ENCODE measurements around the gene B4GAT1.
A peak's percentile ranks its signal among the peaks of the same experiment; 100 is the strongest.
"Not testable (repeated sequence)": the region's sequence is repeated elsewhere in the genome, so short reads cannot be mapped to it uniquely, and the experiment has no call there.

The B4GAT1 gene

DNA sequence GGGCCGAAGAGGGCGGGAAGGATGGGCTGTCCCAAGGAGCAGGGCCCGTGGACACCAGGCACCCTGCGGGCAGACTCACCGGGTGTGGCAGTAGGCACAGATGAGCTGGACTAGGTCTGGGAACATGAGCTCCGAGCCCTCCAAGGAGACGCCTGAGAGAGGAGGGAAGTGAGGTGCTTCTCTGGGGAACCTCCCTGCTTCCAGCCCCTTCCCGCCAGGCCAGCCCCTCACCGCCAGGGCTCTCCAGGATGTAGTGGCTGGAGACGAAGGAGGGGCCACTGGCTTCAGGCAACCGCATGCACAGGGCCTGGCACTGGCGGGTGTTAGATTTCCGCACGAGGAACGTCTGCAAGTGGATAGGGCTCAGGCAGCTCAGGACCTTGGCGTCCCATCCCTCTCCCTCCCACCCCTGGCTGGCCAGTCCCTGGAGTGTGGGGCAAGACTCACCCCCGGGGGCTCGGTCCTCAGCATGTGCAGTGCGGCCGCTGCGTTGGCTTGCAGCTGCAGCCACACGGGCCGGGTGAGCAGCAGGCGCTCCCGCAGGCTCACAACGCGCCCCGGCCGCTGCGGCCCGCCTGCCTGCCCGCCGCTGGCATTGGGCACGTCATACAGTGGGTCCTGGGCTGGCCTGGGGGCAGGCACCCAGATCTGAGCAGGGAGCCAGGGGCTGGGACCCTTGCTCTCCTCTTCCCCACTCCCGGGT lies 11.7 kb downstream of the B4GAT1 start:
- DNase-seq, result peak; percentile 73

DNA sequence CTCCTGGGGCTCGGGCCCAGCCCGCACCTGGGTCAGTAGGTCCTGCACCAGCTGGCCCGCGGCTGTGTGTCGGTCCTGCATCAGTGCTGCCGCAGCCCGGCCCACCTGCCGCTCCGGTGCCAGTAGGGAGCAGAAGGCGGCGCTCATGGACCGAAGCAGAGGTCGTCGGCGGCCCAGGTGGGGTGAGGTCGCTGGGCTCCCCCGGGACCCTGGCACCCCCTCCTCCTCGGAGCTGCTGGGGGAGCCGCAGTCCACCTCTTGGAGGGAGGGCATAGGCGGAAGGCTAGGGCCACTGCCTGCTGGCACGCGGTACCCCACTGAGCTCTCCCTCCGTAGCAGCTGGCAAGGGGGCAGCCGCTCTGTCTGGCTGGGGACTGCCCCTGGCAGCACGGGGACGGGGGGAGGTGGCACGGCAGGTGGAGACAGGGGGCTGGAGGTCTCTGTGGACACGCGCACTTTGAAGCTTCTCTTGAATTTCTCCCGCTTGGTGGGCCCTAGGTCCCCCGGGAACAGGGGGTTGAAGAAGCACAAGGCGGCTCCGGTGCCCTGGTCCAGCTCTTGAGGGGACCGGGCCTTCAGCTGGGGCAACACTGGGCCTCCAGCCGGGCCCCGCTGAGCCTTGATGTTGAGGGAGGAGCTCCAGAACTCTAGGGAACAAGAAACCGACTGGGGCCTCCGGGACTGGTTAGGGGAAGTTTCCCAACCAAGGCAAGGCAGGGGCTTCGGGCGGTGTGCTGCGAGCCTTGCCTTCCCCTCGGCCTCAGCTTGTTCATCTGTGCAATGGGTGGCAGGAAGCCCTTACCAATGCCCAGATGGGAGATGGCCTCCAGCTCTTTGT lies 12.6 kb downstream of the B4GAT1 start:
- DNase-seq, result peak; percentile 45

DNA sequence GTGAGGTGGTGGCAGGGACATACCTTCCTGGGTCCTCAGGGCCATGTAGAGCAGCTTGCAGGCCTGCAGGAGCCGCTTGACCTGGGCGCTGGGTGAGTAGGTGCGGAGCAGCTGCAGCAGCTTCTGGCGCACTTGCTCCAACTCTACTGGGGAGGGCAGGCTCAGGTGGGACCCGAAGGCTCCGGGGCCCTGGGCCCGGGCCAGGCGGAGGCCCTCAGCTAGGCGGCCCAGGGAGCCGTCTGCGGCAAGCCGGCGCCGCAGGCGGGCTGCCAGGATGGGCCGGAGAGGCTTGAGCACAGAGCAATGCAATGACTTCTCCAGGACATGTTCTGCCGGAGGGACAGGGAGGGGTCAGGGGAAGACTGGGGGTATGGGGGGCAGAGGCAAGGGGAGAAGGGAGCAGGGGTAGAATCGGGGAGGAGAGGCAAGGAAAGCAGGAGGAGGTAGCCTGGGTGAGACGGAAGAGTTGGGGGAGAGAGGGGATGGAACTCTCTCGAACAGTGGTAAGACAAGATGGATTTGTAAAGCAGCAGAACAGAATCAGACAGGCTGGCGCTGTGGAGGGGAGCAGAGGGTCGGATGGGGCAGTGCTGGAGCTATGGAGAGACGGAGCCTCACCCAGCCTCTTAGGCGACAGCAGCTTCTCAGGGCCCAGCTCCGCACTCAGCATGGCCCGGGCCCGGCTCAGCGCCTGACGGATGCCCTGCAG lies 13.4 kb downstream of the B4GAT1 start:
- DNase-seq, result peak; percentile 45

DNA sequence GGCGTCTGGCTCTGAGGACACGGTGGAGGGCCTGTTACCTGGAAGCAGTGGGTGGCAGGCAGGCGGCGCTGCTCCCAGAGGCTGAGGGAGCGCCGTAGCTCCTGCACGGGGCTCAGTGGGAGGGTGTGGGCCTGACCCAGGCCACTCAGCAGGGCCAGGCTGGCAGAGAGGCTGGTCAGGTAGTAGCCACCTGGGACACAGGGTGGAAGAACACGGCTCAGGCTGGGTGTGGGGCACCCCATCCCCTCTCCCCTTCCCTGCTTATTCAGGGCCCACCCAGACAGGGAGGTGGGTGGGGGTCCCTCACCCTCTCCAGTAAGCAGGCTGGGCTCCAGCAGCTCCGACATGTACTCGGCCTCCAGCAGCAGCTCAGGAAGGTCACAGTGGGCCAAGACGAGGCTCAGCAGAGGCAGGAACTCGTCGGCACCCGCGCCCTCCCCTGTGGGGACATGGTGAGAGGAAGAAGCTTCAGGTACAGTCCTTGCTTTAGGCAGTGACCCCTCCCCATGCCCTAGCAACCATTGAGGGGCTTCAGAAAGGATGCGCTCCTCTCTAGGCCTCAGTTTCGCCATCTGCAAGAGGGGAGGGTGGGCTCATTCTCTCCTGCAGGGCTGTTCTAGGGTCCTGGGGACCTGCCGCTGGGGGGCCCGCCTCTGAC lies 14.1 kb downstream of the B4GAT1 start:
- no peak for DNase-seq

DNA sequence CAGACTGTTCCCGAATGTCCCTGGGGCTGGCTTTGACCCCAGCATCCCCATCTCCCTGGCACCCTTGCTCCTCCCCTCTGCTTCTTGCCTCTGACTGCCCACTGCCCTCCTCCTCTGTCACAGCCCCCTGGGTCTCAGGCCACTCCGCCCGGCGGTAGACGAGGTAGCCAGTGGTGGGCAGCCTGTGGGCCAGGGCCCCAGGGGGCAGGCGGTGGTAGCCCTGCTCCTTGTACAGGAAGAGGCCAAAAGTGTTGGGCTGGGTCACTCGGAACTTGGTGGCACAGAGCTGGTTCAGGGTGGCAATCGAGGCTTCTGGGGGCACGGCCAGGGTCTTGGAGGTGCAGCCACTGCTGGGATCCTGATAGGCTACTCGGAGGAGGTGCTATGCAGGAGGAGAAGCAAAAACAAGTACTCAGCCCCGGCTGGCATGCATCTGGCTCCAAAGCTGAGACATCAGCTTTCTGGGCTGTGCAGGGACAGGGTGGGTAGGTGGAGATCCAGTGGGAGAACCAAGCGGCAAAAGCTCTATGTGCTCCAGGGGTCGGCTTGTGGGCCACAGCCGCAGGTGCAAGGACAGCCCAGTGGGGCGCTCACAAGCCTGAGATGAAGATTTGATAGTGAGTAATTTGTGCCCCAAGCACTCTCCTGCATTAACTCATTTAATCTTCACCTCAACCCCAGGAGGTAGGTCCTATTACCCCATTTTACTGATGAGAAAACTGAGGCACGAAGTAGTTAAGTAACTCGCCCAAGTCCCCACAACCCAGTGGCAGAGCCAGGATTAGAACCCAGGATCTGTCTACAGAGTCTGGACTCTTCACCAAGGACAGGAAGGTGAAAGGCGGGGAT lies 14.8 kb downstream of the B4GAT1 start:
- DNase-seq, result peak; percentile 31

DNA sequence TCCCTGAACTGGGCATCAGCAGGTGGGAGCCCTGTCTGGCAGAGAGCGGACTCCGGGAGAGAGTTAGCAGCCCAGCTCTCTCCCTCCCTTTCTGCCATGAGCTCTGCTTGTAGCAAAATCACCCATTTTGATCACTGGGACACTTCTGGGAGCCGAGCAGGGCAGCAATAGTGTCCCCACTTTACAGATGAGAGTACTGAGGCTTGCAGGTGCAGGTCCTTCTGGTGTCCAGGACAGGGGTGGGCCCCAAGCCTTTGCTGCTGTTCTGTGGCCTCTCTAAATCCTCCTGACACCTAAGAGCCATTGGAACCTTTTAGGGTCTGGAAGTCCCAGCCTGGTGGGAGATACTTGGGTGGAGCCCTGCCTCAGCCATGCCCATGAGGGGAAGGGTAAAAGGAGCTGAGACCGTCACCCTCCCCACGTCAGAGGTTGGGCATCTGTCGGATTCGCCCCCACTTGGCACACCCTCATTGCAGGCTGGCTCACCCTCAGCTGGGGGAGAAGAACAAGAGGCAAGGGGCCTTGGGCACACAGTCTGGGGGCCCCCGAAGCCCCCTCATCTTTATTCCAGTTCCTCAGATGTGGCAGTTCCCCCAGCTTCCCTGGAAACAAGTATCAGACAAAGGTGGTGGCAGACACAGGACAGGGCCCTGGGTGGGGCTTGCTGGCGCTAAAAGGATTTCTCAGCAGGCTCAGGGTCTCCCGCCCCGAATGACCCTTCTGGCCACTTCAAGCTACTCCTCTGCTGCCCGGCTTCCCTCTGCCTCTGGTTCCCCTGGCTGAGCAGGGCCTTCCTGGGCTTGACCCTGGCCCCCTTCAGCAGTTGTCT lies 15.7 kb downstream of the B4GAT1 start:
- DNase-seq, result peak; percentile 31

DNA sequence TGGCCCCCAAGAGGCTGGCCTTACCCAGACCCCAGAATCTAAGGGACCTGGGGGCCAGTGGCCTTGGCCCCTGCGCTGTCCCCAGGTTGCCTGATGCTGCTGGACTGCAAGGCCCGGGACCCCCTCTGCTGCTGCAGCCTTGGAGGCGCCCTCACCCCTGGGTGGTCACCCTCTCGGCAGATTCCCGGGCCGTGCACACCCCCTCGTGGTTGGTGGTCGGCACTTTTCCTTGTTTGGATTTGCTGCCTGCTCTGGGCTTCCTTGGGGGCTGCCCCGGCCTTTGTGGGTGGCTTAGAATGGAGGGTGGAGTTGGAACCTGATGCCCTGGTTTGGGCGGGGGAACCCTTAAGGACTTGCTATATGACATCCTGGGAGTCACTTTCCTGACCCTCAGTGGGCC lies 16.5 kb downstream of the B4GAT1 start:
- peak; percentile 45 for DNase-seq

DNA sequence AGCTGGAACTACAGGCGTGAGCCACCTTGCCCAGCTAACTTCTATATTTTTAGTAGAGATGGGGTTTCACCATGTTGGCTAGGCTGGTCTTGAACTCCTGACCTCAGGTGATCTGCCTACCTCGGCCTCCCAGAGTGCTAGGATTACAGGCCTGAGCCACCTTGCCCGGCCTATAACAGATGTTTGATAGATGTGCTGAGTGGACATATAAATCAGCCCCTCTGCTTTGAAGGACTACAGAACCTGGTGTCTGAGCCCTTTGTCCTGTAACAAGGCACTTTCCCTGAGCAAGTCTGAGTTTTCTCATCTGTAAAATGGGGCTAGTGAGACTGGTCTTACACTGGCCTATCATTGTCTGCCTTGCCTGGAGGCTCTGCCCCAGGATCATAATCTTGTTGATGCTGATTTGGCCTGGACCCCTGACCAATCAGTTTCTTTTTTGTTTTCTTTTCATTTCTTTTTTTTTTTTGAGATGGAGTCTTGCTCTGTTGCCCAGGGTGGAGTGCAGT lies 18.2 kb downstream of the B4GAT1 start:
- no peak for DNase-seq

DNA sequence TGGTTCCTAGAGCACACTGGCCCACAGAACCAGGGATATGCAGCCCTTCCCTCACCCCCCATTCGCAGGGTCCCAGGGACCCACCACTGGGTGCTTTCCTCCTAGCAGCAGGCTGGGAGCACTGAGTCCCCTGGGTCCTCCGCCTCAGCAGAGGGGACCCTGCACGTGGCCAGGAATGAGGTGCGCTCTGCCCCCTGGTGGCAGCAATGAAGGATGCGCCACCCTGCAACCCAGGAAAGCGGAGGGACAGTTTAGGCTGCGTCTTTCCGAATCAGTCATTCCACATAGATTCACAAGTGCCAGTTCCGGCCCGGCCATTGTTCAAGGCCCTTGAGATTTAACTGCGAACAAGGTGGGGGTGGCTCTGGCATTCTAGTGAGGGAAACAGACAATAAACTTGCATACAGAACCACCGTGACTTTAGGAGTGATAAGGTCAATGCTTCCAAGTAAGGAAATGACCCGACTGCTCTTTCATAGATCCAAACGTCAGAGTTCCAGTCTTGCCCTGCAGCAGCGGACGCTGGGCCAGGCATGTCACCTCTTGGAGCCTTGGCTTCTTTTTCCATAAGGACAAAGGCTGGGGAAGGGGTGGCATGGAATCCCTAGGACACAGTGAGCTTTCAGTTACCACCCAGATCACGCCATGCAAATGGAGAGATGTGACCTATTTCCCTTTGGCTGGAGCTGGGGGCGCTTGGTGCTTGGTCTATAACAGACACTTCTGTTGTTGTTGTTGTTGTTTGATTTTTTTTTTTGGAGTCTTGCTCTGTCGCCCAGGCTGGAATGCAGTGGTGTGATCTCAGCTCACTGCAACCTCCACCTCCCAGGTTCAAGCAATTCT lies 18.9 kb downstream of the B4GAT1 start:
- peak; percentile 84 for DNase-seq

DNA sequence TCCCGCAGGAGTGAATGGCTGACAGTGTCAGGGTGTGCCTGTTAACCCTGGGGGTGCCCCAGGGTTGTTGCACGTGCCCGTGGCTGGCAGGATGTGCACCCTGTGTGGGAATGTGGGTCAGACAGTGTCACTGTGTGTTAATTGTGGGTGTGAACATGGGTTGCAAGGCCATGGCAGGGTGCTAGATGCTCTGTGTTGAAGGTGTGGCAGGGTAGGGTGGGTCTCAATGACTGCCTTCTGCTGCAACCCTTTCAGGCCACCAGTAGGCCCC lies 19.5 kb downstream of the B4GAT1 start:
- no peak for DNase-seq

DNA sequence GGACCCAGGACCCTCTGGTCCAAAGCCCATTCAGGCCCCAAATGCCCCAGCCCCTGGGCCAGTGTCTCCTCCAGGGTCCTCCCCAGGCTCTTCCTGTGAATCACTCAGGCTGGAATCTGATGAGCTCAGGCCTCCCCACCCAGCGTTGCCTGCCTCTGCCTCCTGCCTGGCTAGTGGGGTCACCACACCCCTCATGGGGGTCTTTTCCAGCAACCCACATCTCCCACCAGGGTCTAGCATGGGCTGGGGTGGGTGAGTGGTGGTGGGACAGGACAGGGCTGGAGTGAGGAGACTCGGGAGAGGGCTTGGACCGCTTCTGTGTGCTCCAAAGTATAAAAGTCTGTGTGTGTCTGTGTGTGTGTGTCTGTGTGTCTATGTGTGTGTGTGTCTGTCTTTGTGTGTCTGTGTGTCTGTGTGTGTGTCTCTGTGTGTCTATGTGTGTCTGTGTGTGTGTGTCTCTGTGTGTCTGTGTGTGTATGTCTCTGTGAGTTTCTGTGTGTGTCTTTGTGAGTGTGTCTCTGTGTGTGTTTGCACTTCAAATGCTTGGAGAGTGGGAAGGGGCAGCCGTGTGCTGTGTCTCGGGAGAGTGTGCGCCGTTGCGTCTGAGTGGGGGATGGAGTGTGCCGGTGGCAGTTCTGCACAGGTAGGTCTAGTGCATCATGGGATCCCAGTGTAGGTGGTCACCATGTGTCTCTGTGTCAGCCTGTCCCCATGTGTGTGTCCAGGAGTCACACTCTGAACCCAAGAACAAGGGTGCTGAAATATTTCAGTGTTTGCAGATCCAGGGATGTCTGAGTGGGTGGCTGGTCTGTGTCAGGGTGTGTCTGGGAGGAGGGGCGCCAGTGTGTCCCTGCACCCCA lies 20.0 kb downstream of the B4GAT1 start:
- no peak for DNase-seq

DNA sequence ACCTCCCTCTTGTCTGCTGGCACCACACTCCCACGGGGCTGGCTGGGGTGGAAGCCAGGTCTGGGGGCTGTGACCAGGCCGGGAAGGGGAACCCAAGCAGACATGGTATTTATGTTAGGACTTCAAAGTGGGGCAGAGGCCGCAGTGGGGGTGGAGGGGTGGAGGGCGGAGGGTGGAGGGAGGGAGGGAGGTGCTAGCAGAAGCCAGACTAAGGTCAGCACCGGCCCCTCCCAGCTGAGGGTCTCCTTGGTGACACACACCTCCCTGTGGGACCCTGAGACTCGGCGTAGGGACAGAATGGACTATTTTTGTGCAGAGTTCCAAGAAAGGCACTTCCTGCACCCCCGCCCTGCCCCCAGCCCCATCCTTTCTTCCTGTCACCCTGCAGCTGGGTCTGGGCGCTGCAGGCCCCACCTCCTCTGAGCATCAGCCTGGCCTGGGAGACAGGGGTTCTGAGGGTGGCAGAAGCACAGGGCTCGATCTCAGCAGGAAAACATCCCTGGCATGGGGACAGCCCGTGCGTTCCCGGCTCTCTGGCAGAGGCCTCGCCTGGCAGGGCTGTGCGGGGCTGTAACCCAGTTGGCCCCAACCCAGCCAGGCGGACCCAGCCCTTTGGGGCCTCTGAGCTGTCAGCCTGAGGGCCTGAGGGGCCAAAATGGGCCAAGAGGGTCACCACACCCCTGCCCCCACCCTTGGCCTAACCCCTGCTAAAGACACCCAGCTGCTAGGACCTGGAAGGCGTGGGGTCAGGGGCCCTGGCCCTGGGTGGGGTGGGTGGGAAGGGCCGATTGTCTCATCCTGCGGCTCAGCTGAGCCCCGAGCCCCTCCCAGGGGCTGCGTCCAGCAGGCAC lies 20.9 kb downstream of the B4GAT1 start:
- DNase-seq, result no peak

DNA sequence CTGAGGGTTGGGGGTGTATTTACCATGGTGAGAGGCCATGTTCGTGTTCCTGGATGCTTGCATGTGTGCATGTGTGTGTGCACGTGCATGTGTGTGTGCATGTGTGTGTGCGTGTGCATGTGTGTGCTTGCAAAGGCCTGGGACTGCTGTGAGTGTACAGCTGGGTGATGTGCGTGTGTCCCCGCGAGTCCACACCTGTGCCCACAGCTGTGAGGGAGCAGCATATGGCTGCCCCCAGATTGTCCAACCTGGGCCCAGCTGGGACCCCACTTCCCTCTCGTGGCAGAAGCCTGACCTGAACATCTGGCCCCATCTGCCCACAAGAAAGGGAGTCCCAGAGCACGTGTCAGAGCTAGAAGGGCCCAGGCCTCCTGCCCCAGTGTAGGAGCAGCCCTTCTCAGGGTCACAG lies 22.2 kb downstream of the B4GAT1 start:
- no peak for DNase-seq

DNA sequence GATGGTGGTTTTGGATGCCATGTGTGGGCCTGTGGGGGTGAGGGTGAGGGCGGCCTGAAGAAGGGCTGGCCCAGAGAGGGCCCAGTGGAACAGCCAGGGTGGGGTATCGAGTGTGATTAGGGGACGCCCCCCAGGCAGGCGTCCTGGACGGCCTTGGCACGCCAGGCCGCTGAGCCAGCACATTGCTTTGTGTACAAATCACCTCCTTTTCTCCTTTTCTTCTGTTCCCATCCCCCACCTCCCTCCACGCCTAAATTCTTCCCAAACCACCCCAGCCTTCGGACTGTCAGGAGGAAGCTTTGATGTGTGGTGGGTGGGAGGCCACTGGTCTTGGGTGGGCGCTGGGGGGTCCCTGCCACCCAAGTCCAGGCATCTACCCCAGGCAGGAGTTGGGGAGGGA lies 22.8 kb downstream of the B4GAT1 start:
- no peak for DNase-seq

DNA sequence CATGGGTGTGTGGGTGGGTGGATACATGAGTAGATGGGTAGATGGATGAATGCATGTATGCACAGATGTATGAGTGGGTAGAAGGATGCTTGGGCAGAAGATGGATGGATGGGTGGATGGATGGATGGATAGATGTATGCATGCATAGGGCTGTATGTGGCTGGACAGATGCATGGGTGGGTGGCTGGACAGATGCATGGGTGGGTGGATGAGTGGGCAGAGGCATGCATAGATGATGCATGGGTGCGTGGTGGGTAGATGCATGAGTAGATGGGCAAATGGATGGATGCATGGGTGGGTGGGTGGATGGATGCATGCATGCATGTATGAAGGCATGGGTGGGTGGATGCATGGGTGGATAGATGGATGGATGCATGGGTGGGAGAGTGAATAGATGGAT lies 23.7 kb downstream of the B4GAT1 start:
- DNase-seq, result no peak

DNA sequence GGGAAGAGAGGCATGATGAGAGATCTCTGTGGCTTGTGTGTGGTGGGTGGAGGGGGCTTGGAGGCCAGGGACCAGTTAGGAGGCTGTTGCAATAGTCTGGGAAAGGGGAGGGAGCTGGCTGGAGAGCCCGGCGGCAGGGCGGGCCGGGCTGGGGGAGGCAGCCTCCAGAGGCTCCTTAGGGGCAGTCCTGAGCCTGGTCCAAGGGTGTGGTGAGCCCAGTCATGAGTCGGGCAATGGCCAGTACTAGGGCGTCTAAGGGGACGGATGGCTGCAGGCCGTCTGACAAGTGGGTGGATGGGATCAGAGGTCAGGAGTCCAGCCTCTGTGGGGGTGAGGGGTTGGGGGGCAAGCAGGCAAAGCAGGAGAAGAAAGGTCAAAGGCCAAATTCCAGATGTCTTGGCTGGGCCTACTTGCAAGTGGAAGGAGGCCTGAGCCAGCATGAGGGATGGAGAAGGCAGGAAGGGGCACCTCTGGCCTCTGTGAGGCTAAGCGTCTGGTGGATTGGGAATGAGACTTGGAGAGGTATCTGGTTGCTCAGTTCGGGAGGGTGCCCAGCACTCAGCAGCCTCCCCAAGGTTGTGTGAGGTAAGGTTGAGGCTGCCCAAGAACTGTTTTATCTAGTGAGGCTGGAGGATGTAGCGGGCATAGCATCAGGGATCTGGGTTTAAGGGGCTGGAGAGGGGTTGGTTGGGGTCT lies 24.5 kb downstream of the B4GAT1 start:
- no peak for DNase-seq

DNA sequence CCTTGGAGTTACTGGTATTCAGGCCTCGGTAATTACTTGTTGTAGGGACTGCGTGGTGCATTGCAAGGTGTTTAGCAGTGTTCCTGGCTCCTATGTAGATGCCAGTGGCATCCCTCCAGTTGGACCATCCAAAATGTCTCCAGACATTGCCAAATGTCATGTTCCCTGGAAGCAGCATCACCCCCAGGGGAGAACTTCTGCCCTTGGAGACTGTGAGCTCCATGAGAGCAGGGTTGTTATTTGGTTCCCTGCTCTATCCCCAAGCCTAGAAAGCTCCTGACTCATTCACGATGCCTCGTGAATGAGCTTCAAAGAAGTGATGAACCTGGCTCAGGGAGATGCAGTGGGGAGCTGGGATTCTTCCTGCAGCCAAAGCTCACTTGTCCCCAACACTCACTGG lies 25.8 kb downstream of the B4GAT1 start:
- DNase-seq, result no peak

DNA sequence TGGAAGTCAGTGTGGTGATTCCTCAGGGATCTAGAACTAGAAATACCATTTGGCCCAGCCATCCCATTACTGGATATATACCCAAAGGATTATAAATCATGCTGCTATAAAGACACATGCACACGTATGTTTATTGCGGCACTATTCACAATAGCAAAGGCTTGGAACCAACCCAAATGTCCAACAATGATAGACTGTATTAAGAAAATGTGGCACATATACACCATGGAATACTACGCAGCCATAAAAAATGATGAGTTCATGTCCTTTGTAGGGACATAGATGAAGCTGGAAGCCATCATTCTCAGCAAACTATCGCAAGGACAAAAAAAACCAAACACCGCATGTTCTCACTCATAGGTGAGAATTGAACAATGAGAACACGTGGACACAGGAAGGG lies 26.7 kb downstream of the B4GAT1 start:
- DNase-seq, result not testable (repeated sequence)

Measured in right forelimb (tissue), 1 donor.